AG09319 (cell line): ENCODE results near the gene MAP2K7.

ENCODE experiments used
- DNase-seq: peaks from one replicate; pipeline ENCODE4 v3.0.0-alpha.2; 2010; ENCODE audit warnings: low read depth; ENCODE audit errors: extremely low read depth
- CTCF ChIP-seq: IDR thresholded peaks from 2 replicates; pipeline ENCODE4 v1.5.1; 2011; ENCODE audit warnings: low read depth, mild to moderate bottlenecking, inconsistent platforms, low read length, moderate library complexity

Gene MAP2K7

DNA sequence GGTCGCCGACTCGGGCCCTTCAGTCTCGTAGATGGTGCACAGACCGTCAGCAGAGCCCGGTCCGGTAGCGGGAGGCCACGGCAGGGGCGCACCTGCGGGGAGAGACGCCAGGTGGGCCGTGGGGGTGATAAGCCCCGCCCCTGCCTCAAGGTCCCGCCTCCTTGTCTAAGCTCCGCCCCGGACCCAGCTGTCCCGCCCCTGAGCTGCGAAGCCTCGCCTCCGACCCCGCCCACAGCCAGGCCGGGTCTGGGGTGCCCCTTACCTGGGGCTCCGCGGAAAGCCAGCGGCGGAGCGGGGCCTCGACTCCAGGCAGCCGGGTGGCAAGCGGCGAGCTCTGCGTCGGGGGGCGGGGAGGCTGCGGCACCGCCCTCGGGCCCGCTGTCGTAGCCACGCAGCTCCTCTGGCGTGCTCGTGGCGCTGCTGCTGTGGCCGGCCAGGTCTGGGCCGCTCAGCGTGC, 34.2 kb upstream of the MAP2K7 start:
- no peak for TF ChIP-seq CTCF
- DNase-seq = no peak

GRCh38 chr19:7869910-7870511, 33.7 kb upstream of the MAP2K7 start:
- TF ChIP-seq CTCF = no peak
- DNase-seq = no peak

DNA sequence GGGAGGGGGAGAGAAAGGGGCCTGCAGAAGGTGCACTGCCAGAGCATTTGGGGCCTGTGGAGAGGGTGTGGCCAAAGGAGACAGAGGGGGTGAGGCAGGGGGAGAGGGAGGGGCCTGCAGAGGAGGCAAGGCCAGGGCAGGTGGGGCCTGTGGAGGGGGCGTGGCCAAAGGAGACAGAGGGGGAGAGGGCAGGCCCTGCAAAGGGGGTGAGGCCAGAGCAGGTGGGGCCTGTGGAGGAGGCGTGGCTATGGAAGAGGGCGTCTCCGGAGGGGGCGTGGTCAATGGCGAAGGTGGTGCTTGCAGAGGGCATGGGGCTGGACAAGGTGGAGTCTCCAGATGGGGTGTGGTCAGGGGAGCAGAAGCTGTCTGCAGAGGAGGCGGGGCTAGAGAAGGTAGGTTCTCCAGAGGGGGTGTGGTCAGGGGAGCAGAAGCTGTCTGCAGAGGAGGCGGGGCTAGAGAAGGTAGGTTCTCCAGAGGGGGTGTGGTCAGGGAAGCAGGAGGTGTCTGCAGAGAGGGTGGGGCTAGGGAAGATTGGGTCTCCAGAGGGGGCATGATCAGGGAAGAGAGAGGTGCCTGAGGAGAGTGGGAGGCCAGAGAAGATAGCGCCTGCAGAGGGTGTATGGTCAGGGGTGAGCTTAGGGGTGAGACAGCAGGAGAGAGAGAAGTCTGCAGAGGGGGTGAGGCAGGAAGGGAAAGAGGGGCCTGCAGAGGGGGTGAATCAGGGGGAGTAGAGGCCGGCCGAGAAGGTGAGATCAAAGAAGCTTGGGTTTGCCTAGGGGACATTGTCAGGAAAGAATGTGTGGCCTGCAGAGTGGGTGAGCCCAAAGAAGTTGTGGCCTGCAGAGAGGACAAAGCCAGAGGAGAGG, 32.9 kb upstream of the MAP2K7 start:
- TF ChIP-seq CTCF = no peak
- no peak for DNase-seq

GRCh38 chr19:7871437-7872305, 32.0 kb upstream of the MAP2K7 start:
- TF ChIP-seq CTCF = no peak
- DNase-seq = peak; percentile 60

GRCh38 chr19:7872306-7873204, 31.1 kb upstream of the MAP2K7 start:
- DNase-seq = no peak
- TF ChIP-seq CTCF = no peak

GRCh38 chr19:7873304-7874075, 30.2 kb upstream of the MAP2K7 start:
- no peak for DNase-seq
- TF ChIP-seq CTCF = no peak
